ENCODE measurements around the gene AFAP1L1.

The AFAP1L1 gene

GRCh38 chr5:149288436-149288835 lies 16.8 kb downstream of the AFAP1L1 start:
- DNase-seq: no peak

DNA sequence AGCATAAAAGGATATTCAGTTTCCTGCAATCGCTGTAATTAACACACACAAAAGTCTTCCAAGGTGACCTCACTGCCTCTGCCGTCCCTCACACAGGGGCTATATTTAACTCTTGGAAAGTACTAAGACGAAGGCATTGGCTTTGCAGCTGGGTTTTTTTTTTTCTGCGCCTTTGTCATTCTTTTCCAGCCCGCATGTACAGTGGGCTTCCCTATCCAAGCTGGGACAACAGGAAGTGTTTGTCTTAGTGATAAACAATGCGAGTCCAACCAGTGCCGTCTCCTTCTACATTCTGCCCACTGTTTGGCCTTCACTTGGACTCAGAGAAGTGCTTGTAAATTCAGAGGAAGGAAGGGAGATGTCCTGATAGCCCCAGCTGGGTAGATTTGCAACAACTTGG lies 17.6 kb downstream of the AFAP1L1 start:
- no peak for DNase-seq

GRCh38 chr5:149294872-149295829 lies 23.5 kb downstream of the AFAP1L1 start:
- no peak for DNase-seq

DNA sequence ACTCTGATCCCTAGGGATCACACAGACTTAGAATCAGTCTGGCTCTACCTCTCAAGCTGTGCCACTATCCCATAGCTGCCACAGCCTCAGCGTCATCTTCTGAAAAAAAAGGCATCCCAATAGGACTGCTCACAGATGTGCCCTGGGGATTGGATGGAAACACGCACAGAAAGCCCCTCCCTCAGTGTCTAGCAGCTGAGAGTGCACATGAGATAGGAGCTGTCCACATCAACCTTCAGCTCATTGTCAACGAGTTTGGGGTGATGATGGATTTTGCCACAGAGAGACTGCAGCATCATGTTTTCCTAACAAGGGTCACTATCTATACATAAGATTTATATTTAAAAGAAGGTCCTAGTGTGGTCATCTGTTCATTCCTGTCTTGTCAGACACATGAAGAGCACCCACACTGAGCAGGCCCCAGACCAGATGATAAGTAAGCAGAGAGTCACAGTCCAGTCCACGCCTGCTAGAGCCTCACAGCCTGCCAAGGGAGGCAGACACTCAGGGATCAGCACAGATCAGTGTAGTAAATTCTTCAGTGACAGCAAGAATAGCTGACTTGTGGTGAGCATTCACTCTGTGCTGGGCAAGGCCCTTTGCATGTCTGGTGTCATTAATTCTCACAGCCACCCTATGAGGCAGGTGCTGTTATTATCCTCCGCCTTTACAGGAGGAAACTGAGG lies 25.8 kb downstream of the AFAP1L1 start:
- no peak for DNase-seq

- DNase-seq: no peak
Observed at GRCh38 chr5:149298163-149298562, 26.5 kb downstream of the AFAP1L1 start.

- DNase-seq: no peak
Observed at GRCh38 chr5:149298842-149299404, 27.3 kb downstream of the AFAP1L1 start.

DNA sequence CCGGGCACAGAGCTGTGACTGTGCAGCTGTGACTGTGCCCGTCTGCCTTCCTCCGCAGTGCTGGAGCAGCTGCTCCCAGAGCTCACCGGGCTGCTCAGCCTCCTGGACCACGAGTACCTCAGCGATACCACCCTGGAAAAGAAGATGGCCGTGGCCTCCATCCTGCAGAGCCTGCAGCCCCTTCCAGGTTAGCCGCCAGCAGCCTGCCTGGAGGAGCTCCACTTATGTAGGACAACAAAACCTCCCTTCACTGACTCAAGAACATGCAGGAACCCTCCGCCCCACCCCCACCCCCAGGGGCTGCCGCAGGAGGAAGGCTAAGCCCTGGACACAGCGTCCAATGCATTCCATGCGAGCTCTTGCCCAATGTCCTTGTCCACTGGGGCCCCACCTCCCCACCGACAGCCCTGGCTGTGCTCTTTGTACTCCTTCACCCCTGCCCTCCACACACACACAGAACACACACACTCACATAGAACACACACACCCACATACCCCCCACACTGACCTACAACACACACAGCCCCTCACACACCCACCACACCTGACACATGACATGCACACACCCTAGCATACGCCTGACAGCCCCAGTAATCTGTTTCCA lies 27.9 kb downstream of the AFAP1L1 start:
- DNase-seq: no peak

DNA sequence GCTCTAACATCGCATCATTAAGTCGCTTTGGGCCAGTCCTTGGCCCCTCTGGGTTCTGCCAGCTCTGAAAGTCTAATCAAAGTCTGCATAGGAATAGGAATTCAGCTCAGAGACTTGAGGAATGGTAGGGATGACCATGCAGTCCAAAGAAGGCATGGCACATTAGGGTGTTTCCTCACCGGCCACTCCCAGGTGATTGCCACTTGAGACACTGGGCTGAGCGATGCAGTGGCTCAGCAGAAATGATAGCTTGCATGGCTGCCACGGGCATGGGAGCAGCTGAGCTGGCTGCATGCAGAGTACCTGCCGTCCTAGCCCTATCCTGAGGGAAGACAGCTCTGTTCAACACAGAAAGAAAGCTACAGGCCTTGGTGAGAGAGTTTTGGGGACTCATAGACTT lies 28.8 kb downstream of the AFAP1L1 start:
- DNase-seq: no peak

DNA sequence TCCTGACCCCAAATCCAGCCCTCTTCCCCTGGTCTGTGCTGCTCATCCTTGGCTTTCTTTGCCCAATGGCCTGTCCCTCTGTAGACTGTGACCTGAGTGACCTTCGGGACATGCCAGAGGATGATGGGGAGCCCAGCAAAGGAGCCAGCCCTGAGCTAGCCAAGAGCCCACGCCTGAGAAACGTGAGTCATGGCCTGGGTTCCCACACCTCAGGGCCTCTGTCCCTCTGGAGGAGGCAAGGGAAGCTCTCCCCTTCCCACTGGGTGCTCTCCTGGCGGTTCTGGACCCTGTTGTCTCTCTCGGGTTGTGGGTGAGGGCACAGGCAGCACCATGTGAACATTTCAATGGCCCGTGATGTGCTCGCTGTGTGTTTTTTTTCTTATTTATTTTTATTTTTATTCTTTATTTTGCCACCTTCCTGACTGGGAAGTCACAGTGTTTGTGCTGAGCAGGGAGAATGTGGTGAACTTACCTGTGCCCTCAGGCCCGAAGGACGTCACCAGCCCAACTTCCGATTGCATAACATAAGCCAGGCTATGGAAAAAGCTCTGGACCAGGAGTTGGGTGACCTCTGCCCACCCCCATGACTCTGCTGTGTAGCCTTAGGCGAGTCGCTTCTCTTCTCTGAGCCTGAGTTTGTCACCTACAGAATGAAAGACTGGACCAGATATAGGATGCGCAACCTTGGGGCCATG lies 29.5 kb downstream of the AFAP1L1 start:
- no peak for DNase-seq

- DNase-seq: no peak
Observed at GRCh38 chr5:149301744-149302380, 30.2 kb downstream of the AFAP1L1 start.

- DNase-seq: no peak
Observed at GRCh38 chr5:149302641-149303040, 31.0 kb downstream of the AFAP1L1 start.

GRCh38 chr5:149303210-149303609 lies 31.6 kb downstream of the AFAP1L1 start:
- no peak for DNase-seq

- DNase-seq: no peak
Observed at GRCh38 chr5:149304195-149305078, 32.8 kb downstream of the AFAP1L1 start.

DNA sequence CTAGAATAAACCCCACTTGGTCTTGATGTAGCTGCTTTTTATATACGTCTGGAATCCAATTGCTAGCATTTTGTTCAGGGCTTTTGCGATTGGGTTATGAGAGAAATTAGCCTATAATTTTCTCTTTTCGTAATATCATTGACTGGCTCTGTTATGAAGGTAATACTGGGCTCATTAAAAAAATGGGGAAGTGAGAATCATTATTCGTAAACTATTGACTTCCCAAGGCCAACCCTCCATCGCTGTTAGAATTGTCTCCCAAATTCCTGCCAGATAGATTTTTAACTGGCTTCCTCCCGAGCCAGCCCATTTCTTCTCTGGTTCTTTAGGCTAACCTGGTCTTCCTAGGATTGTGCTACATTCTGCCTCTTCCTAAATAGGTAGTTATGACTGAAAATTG lies 37.7 kb downstream of the AFAP1L1 start:
- no peak for DNase-seq

DNA sequence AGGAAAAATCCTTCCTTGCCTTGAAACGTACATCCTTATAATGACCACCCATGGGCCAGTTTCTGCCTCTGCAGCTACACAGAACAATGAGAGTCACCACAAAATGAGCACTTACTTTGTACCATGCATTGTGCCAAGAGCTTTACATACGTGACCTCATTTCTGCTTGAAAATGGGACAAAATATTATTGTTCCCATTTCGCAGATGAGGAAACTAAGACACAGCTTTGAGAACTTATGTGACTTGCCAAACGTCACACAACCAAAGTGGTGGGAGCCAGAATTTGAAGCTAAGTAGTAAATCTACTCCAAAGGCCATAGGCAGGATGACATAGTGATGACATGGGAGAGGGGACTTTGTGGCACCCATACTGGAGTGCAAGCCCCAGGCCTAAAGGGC lies 38.8 kb downstream of the AFAP1L1 start:
- no peak for DNase-seq

DNA sequence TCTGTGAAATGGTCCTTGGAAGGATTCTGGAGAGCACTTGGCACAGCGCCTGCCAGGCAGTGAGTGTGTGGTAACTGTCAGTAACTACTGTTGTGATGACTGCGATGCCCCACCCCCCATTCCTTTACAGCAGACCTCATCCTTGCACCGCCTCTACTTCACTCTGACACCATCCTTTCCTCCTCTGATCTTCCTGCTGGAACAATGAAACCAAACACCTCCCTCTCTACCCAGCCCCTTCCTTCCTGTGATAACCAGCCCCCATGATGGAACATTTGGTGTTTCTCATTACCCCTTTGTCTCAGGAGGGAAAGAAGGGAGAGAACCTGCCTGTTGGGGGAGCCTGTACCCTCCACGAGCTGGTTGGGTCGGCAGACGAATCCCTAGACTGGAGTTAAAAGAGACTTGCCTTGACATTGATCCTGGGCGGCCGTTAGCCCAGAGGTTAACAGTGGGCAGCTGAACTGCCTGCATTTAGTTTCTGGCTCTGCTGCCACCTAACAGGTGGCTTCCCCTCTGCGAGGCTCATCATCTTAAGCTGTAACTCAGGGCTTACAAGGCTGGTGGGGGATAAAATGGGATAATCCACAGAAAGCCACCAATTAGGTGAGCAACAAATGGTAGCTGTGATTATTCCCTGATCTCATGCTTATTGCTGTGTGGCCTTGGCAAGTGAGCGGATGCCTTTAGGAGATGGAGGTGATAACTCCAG lies 39.4 kb downstream of the AFAP1L1 start:
- no peak for DNase-seq

- no peak for DNase-seq
Observed at GRCh38 chr5:149313151-149313841, 41.6 kb downstream of the AFAP1L1 start.

GRCh38 chr5:149314571-149315111 lies 43.0 kb downstream of the AFAP1L1 start:
- DNase-seq: no peak

DNA sequence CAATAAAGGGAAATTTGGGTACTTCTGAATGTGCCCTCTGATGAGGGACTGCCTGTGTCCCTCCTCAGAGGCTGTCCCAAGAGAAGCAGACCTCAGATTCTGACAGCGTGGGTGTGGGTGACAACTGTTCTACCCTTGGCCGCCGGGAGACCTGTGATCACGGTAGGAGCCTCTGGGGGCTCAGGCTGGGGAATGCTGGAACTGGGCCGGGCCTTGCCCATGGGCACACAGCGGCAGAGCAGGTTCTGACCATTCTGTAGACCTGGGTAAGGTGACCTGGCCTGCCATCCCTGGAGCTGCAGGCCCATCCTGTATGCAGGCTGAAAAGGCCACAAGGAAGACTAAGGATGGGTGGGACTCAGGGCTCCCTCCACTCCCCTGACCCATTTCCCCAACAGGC lies 44.1 kb downstream of the AFAP1L1 start:
- DNase-seq: no peak

Data from activated CD4-positive, alpha-beta T cell treated with anti-CD3 and anti-CD28 coated beads for 1 hour (primary cell).